Trophoblast cell (in vitro differentiated cells and primary cell): ENCODE data around the gene NCKIPSD.

Source experiments
- DNase-seq, 2 donors: peaks; one replicate each; pipeline ENCODE4 v3.0.0-alpha.2; 2016
- H2AFZ ChIP-seq: 2 replicates; pipeline ENCODE4 v1.6.1; 2013; ENCODE audit warnings: low read length, moderate library complexity, mild to moderate bottlenecking; ENCODE audit not compliant: insufficient read depth, poor library complexity
- H2AK5ac ChIP-seq: 2 replicates; pipeline ENCODE4 v1.6.1; 2013; ENCODE audit warnings: mild to moderate bottlenecking, low read length
- H2BK120ac ChIP-seq: 2 replicates; pipeline ENCODE4 v1.6.1; 2013; ENCODE audit warnings: low read length, mild to moderate bottlenecking, moderate library complexity; ENCODE audit not compliant: insufficient read depth, poor library complexity
- H2BK12ac ChIP-seq: 2 replicates; pipeline ENCODE4 v1.6.1; 2013; ENCODE audit warnings: mild to moderate bottlenecking, low read length, moderate library complexity
- H2BK5ac ChIP-seq: 2 replicates; pipeline ENCODE4 v1.6.1; 2013; ENCODE audit warnings: low read length, low read depth, moderate library complexity, mild to moderate bottlenecking; ENCODE audit not compliant: poor library complexity
- H3K14ac ChIP-seq: 2 replicates; pipeline ENCODE4 v1.6.1; 2013; ENCODE audit warnings: mild to moderate bottlenecking, low read length
- H3K18ac ChIP-seq: 2 replicates; pipeline ENCODE4 v1.6.1; 2013; ENCODE audit warnings: mild to moderate bottlenecking, low read length
- H3K23ac ChIP-seq: 2 replicates; pipeline ENCODE4 v1.6.1; 2013; ENCODE audit warnings: low read length
- H3K27ac ChIP-seq: 2 replicates; pipeline ENCODE4 v1.5.1; 2013; ENCODE audit warnings: low read depth, mild to moderate bottlenecking, inconsistent platforms, low read length, moderate library complexity
- H3K27me3 ChIP-seq: 2 replicates; pipeline ENCODE4 v1.6.1; 2013; ENCODE audit warnings: inconsistent platforms, mild to moderate bottlenecking, low read length, moderate library complexity; ENCODE audit not compliant: insufficient read depth
- H3K36me3 ChIP-seq, 2 experiments: 1 replicate in 1 of 2; 2 replicates in 1 of 2; pipeline ENCODE4 v1.6.1; 2013; ENCODE audit warnings: low read length in 2 of 2, mild to moderate bottlenecking in 2 of 2, moderate library complexity in 1 of 2; ENCODE audit not compliant: insufficient read depth in 2 of 2, control insufficient read depth in 1 of 2
- H3K4ac ChIP-seq: 2 replicates; pipeline ENCODE4 v1.6.1; 2013; ENCODE audit warnings: low read depth, mild to moderate bottlenecking, low read length, moderate library complexity
- H3K4me1 ChIP-seq, 2 experiments: 1 replicate in 1 of 2; 2 replicates in 1 of 2; pipeline ENCODE4 v1.6.1; 2013; ENCODE audit warnings: low read length in 2 of 2, mild to moderate bottlenecking in 2 of 2, moderate library complexity in 1 of 2; ENCODE audit not compliant: insufficient read depth in 2 of 2, control insufficient read depth in 1 of 2
- H3K4me2 ChIP-seq: 2 replicates; pipeline ENCODE4 v1.6.1; 2013; ENCODE audit warnings: inconsistent platforms, mild to moderate bottlenecking, low read length, moderate library complexity
- H3K4me3 ChIP-seq: 2 replicates; pipeline ENCODE4 v1.5.1; 2013; ENCODE audit warnings: mild to moderate bottlenecking, low read depth, low read length, inconsistent platforms
- H3K79me1 ChIP-seq: one replicate; pipeline ENCODE4 v1.6.1; 2013; ENCODE audit warnings: low read length
- H3K79me2 ChIP-seq: 2 replicates; pipeline ENCODE4 v1.6.1; 2013; ENCODE audit warnings: low read length, mild to moderate bottlenecking; ENCODE audit not compliant: control insufficient read depth, insufficient read depth, poor library complexity
- H3K9ac ChIP-seq: 2 replicates; pipeline ENCODE4 v1.6.1; 2013; ENCODE audit warnings: mild to moderate bottlenecking, low read length
- H3K9me3 ChIP-seq: 2 replicates; pipeline ENCODE4 v1.6.1; 2013; ENCODE audit warnings: low read depth, mild to moderate bottlenecking, control low read depth, inconsistent platforms, low read length; ENCODE audit not compliant: insufficient read depth
- H4K12ac ChIP-seq: 2 replicates; pipeline ENCODE4 v1.6.1; 2013; ENCODE audit warnings: low read depth, mild to moderate bottlenecking, low read length, moderate library complexity
- H4K8ac ChIP-seq: 2 replicates; pipeline ENCODE4 v1.6.1; 2013; ENCODE audit warnings: low read depth, mild to moderate bottlenecking, low read length, moderate library complexity
- H4K91ac ChIP-seq: one replicate; pipeline ENCODE4 v1.6.1; 2013; ENCODE audit warnings: low read depth, mild to moderate bottlenecking, low read length, moderate library complexity
- WGBS: extraction: QIAGEN DNeasy Blood & Tissue Kit; methylation state at CpG from one replicate; pipeline ENCODE4 v1.1.7; 2013; ENCODE audit warnings: missing lambda C conversion rate; ENCODE audit not compliant: insufficient read length, insufficient coverage; ENCODE audit errors: extremely low coverage; 5-methylcytosine and 5-hydroxymethylcytosine counted together

NCKIPSD gene

DNA sequence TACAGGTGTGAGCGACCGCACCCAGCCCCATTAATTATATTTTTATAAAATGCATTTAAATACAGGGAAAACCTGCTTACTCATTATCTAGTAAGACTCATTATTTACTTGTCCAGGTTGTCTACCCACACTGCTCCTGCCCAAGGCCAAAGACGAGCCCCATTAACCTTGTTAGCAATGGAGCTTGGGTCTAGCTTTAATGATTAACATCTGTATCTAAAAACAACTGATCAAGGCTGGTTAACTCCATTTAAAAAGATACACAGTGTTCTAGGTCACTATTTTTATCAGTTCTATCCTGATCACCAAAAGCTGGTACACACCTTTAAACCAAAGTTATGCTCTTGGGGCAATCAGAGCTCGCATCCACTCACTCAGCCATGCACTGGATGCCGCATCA, 10.4 kb upstream of the NCKIPSD start:
- Histone ChIP-seq H3K4me1 (peaks cover 12 to 13% of the 10 kb centered on the region in 2 experiments), H4K8ac (no peak overlapping the region), H3K79me2 (peaks cover 21% of the 10 kb centered on the region), H4K91ac (no peak overlapping the region), H3K79me1 (no peaks in the 10 kb centered on the region), H3K4me3 (no peak overlapping the region), H3K23ac (no peak overlapping the region), H2BK120ac (no peak overlapping the region), H2AK5ac (no peak overlapping the region), H3K14ac (no peak overlapping the region), H3K27me3 (no peaks in the 10 kb centered on the region), H3K4ac (peak overlapping the region; percentile 4), H2BK5ac (no peak overlapping the region), H3K4me2 (no peak overlapping the region), H3K18ac (no peak overlapping the region), H2BK12ac (no peak overlapping the region), H3K36me3 (peaks cover 50 to 57% of the 10 kb centered on the region in 2 experiments), H4K12ac (no peak overlapping the region), H3K27ac (no peak overlapping the region), H3K9ac (no peak overlapping the region), H3K9me3 (no peaks in the 10 kb centered on the region), H2AFZ (no peak overlapping the region)
- no peak for DNase-seq
- WGBS, result no CpG with 5 or more reads among the region's 5 CpGs

DNA sequence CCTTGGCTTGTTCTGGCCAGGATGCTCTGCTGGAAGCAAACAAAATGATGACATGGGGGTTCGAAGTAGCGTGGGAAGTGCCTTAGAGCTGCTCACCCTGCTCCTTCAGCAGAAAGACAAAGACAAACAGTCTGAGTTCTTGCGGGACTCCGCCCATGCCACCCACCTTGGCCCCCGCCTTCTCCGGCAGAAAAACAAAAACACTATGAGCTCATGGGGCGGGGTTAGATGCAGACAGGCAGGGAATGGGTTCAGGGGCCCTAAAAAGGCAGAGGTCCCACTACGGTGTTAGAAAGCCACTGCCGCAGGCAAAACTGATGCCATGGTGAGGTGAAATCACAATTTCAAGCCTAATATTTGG, 9.7 kb upstream of the NCKIPSD start:
- no peaks in the 10 kb centered on the region for H3K27me3 ChIP-seq
- no peak for DNase-seq
- H2AK5ac ChIP-seq, result no peak overlapping the region
- H3K79me2 ChIP-seq, result peaks cover 19% of the 10 kb centered on the region
- no CpG with 5 or more reads among the region's 9 CpGs for WGBS
- H3K14ac ChIP-seq, result no peak overlapping the region
- peaks cover 12 to 13% of the 10 kb centered on the region in 2 experiments for H3K4me1 ChIP-seq
- peak overlapping the region; percentile 54 for H3K4ac ChIP-seq
- no peak overlapping the region for H3K27ac ChIP-seq
- H4K91ac ChIP-seq, result no peak overlapping the region
- H3K36me3 ChIP-seq, result peaks cover 49 to 59% of the 10 kb centered on the region in 2 experiments
- no peak overlapping the region for H3K9ac ChIP-seq
- no peak overlapping the region for H2BK5ac ChIP-seq
- H4K8ac ChIP-seq, result no peak overlapping the region
- H2BK120ac ChIP-seq, result no peak overlapping the region
- no peak overlapping the region for H3K4me3 ChIP-seq
- no peak overlapping the region for H2AFZ ChIP-seq
- H4K12ac ChIP-seq, result no peak overlapping the region
- no peaks in the 10 kb centered on the region for H3K9me3 ChIP-seq
- H3K23ac ChIP-seq, result no peak overlapping the region
- no peak overlapping the region for H3K4me2 ChIP-seq
- H2BK12ac ChIP-seq, result no peak overlapping the region
- H3K79me1 ChIP-seq, result no peaks in the 10 kb centered on the region
- H3K18ac ChIP-seq, result peak overlapping the region; percentile 8

DNA sequence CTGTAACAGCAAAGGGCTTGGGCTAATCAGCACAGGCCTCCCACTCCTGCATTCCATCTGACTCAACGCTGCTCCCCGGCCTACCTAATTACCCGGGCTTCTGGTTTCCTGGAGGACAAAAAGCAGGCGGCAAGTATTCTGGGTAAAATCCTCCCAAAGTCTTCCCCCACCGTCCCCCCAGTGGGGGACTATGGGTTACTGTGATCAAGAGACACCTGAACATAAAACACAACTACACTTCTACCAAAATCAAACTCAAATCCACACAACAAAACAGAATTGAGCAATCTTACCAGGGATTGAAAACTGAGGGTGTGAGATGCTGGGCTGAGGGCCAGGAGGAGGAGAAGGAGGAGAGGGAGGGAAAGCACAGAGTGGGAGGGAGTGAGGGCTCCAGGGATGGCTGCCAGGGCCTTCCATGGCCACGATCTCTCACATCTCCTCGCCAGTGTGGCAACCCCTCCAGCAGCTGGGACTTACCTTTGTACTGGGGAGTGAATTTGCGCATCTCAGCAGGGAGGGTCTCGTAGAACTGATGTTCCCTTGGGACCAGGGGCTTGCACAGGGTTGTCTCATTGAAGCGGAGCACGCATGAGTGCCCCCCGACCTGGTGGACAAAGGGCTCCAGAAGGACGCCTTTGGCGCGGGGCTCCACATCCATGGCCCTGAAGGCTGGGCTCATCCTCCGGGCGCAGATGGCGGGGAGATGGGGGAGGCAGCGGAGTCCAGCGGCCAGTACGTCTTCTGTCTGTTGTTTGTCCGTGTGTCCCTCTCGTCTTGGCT, 9.1 kb upstream of the NCKIPSD start:
- Histone ChIP-seq H2AFZ (no peak overlapping the region), H3K18ac (peak overlapping the region; percentile 8), H3K79me2 (peaks cover 19% of the 10 kb centered on the region), H3K23ac (no peak overlapping the region), H3K4ac (no peak overlapping the region), H4K8ac (no peak overlapping the region), H4K12ac (no peak overlapping the region), H3K4me1 (peaks cover 12 to 13% of the 10 kb centered on the region in 2 experiments), H3K36me3 (peaks cover 52 to 64% of the 10 kb centered on the region in 2 experiments), H3K4me2 (peak overlapping the region; percentile 11), H3K79me1 (no peaks in the 10 kb centered on the region), H4K91ac (peak overlapping the region; percentile 25), H3K9me3 (no peaks in the 10 kb centered on the region), H2BK12ac (no peak overlapping the region), H3K27ac (peak overlapping the region; percentile 42), H2AK5ac (no peak overlapping the region), H2BK120ac (no peak overlapping the region), H2BK5ac (no peak overlapping the region), H3K4me3 (no peak overlapping the region), H3K27me3 (no peaks in the 10 kb centered on the region), H3K14ac (no peak overlapping the region), H3K9ac (no peak overlapping the region)
- no CpG with 5 or more reads among the region's 23 CpGs for WGBS
- DNase-seq, result peak; percentile 29

DNA sequence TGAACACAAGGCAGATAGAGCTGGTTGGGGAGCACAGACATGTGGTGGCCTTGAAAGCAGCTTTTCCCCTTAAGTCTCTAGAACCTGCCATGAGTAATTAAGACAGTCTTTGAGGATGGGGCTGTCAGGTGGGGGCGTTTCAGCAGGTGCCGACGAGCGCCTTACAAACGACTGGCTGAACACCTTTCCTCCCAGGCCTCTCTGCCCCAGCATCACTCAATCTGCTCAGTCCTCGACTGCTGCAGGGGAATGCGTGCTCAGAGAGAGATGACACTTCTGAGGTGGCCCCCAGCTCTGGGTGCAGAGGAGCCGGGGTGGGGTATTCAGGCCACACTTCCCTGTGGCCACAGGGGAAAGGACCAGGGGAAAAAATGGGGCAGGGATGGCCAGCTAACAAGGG, 8.1 kb upstream of the NCKIPSD start:
- H4K12ac ChIP-seq, result no peak overlapping the region
- no peak overlapping the region for H2AFZ ChIP-seq
- no peak overlapping the region for H3K4me2 ChIP-seq
- H3K18ac ChIP-seq, result peak overlapping the region; percentile 39
- H3K9ac ChIP-seq, result no peak overlapping the region
- peaks cover 12 to 13% of the 10 kb centered on the region in 2 experiments for H3K4me1 ChIP-seq
- no peak overlapping the region for H3K23ac ChIP-seq
- peak overlapping the region; percentile 66 for H3K4ac ChIP-seq
- H2BK12ac ChIP-seq, result no peak overlapping the region
- peaks cover 56 to 64% of the 10 kb centered on the region in 2 experiments for H3K36me3 ChIP-seq
- H3K4me3 ChIP-seq, result no peak overlapping the region
- H3K9me3 ChIP-seq, result no peaks in the 10 kb centered on the region
- no peak overlapping the region for H4K8ac ChIP-seq
- no peak overlapping the region for H4K91ac ChIP-seq
- H3K14ac ChIP-seq, result no peak overlapping the region
- H2BK120ac ChIP-seq, result no peak overlapping the region
- no peaks in the 10 kb centered on the region for H3K27me3 ChIP-seq
- no peak overlapping the region for H2AK5ac ChIP-seq
- no CpG with 5 or more reads among the region's 8 CpGs for WGBS
- no peak for DNase-seq
- no peaks in the 10 kb centered on the region for H3K79me1 ChIP-seq
- peaks cover 12% of the 10 kb centered on the region for H3K79me2 ChIP-seq
- no peak overlapping the region for H2BK5ac ChIP-seq
- H3K27ac ChIP-seq, result no peak overlapping the region
